OCI-LY3 (cell line): ENCODE data around the gene TTPAL.

ENCODE experiments used
- H2AFZ ChIP-seq: fragments of 200-600, 300-600 bp; shearing (Covaris generic); 2 replicates; pipeline ENCODE4 v1.6.0; 2014; ENCODE audit warnings: antibody characterized with exemption, low read depth, low read length
- H3K27ac ChIP-seq: fragments of 200-600, 300-600 bp; sonication (generic); 2 replicates; pipeline ENCODE4 v1.5.1; 2014; ENCODE audit warnings: mild to moderate bottlenecking, low read length, moderate library complexity, mixed read lengths
- H3K27me3 ChIP-seq: fragments of 200-600, 300-600 bp; sonication (generic); 2 replicates; pipeline ENCODE4 v1.6.1; 2014; ENCODE audit warnings: low read depth, low read length, mixed read lengths
- H3K36me3 ChIP-seq: fragments of 200-600, 300-600 bp; sonication (generic); replicated peaks from 2 replicates; pipeline ENCODE3; 2014; ENCODE audit warnings: low read depth, low read length, mixed read lengths
- H3K4me1 ChIP-seq: fragments of 300-600, 200-600 bp; sonication (generic); 2 replicates; pipeline ENCODE4 v1.6.1; 2014; ENCODE audit warnings: low read length, mixed read lengths
- H3K4me2 ChIP-seq: fragments of 200-600, 300-600 bp; sonication (generic); 2 replicates; pipeline ENCODE4 v1.6.1; 2014; ENCODE audit warnings: low read length, mixed read lengths
- H3K4me3 ChIP-seq: fragments of 300-600, 200-600 bp; sonication (generic); 2 replicates; pipeline ENCODE4 v1.5.1; 2014; ENCODE audit warnings: antibody characterized with exemption, mild to moderate bottlenecking, low read length, moderate library complexity
- H3K79me2 ChIP-seq: fragments of 300-600, 200-600 bp; shearing (Covaris generic); 2 replicates; pipeline ENCODE4 v1.6.1; 2014; ENCODE audit warnings: mild to moderate bottlenecking, low read length, mixed read lengths
- H3K9ac ChIP-seq: fragments of 300-600, 200-600 bp; shearing (Covaris generic); 2 replicates; pipeline ENCODE4 v1.6.0; 2014; ENCODE audit warnings: mild to moderate bottlenecking, low read length, moderate library complexity
- H3K9me3 ChIP-seq: fragments of 200-600, 300-600 bp; shearing (Covaris generic); 2 replicates; pipeline ENCODE4 v1.6.1; 2014; ENCODE audit warnings: low read length, mixed read lengths; ENCODE audit not compliant: insufficient read depth
- H4K20me1 ChIP-seq: fragments of 200-600, 300-600 bp; sonication (generic); 2 replicates; pipeline ENCODE4 v1.6.1; 2016; ENCODE audit warnings: low read length, mixed read lengths; ENCODE audit not compliant: insufficient read depth
- EZH2phosphoT487 ChIP-seq: fragments of 200-600 bp; shearing (Covaris generic); IDR thresholded peaks from 2 replicates; pipeline ENCODE4 v1.6.1; 2018; ENCODE audit warnings: antibody characterized with exemption, mixed run types, low read depth
- TF ChIP-seq, protein P1 (sequence below): fragments of 200-600, 300-600 bp; sonication (generic); IDR thresholded peaks from 2 replicates; pipeline ENCODE4 v1.5.1; 2014; ENCODE audit warnings: antibody characterized with exemption, low read length, low read depth

Gene TTPAL

DNA sequence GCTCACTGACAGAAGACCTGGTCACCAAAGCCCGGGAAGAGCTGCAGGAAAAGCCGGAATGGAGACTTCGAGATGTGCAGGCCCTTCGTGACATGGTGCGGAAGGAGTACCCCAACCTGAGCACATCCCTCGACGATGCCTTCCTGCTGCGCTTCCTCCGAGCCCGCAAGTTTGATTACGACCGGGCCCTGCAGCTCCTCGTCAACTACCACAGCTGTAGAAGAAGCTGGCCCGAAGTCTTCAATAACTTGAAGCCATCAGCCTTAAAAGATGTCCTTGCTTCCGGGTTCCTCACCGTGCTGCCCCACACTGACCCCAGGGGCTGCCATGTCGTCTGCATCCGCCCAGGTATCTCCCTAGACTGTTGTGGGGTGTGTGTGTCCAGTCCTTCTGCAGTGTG is 4.4 kb downstream of the TTPAL start:
- no peak overlapping the region for H3K4me2 ChIP-seq
- no peak overlapping the region for H3K9ac ChIP-seq
- TF ChIP-seq, protein P1, sequence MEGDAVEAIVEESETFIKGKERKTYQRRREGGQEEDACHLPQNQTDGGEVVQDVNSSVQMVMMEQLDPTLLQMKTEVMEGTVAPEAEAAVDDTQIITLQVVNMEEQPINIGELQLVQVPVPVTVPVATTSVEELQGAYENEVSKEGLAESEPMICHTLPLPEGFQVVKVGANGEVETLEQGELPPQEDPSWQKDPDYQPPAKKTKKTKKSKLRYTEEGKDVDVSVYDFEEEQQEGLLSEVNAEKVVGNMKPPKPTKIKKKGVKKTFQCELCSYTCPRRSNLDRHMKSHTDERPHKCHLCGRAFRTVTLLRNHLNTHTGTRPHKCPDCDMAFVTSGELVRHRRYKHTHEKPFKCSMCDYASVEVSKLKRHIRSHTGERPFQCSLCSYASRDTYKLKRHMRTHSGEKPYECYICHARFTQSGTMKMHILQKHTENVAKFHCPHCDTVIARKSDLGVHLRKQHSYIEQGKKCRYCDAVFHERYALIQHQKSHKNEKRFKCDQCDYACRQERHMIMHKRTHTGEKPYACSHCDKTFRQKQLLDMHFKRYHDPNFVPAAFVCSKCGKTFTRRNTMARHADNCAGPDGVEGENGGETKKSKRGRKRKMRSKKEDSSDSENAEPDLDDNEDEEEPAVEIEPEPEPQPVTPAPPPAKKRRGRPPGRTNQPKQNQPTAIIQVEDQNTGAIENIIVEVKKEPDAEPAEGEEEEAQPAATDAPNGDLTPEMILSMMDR: no peak
- no peak for TF ChIP-seq EZH2phosphoT487
- no peak overlapping the region for H3K4me3 ChIP-seq
- no peaks in the 10 kb centered on the region for H3K27me3 ChIP-seq
- peaks cover 9% of the 10 kb centered on the region for H3K4me1 ChIP-seq
- no peaks in the 10 kb centered on the region for H3K9me3 ChIP-seq
- H2AFZ ChIP-seq: no peak overlapping the region
- H3K79me2 ChIP-seq: peaks cover 16% of the 10 kb centered on the region
- no peaks in the 10 kb centered on the region for H4K20me1 ChIP-seq
- no peak overlapping the region for H3K27ac ChIP-seq
- peaks cover 19% of the 10 kb centered on the region for H3K36me3 ChIP-seq

GRCh38 chr20:44481719-44482416 is 6.2 kb downstream of the TTPAL start:
- Histone ChIP-seq H3K9me3 (no peaks in the 10 kb centered on the region), H3K4me2 (no peak overlapping the region), H3K27me3 (no peaks in the 10 kb centered on the region), H3K36me3 (peaks cover 25% of the 10 kb centered on the region), H3K4me1 (peaks cover 1% of the 10 kb centered on the region), H3K27ac (no peak overlapping the region), H3K9ac (no peak overlapping the region), H3K79me2 (peaks cover 5% of the 10 kb centered on the region), H2AFZ (no peak overlapping the region), H3K4me3 (no peak overlapping the region), H4K20me1 (no peaks in the 10 kb centered on the region)
- TF ChIP-seq, protein P1: no peak
- TF ChIP-seq EZH2phosphoT487: no peak

GRCh38 chr20:44483112-44483511 is 7.4 kb downstream of the TTPAL start:
- Histone ChIP-seq H3K9ac (no peak overlapping the region), H3K4me2 (no peak overlapping the region), H3K79me2 (no peaks in the 10 kb centered on the region), H4K20me1 (no peaks in the 10 kb centered on the region), H3K4me3 (no peak overlapping the region), H2AFZ (no peak overlapping the region), H3K9me3 (no peaks in the 10 kb centered on the region), H3K4me1 (no peaks in the 10 kb centered on the region), H3K36me3 (peaks cover 25% of the 10 kb centered on the region), H3K27ac (no peak overlapping the region), H3K27me3 (no peaks in the 10 kb centered on the region)
- TF ChIP-seq, protein P1: no peak
- no peak for TF ChIP-seq EZH2phosphoT487

DNA sequence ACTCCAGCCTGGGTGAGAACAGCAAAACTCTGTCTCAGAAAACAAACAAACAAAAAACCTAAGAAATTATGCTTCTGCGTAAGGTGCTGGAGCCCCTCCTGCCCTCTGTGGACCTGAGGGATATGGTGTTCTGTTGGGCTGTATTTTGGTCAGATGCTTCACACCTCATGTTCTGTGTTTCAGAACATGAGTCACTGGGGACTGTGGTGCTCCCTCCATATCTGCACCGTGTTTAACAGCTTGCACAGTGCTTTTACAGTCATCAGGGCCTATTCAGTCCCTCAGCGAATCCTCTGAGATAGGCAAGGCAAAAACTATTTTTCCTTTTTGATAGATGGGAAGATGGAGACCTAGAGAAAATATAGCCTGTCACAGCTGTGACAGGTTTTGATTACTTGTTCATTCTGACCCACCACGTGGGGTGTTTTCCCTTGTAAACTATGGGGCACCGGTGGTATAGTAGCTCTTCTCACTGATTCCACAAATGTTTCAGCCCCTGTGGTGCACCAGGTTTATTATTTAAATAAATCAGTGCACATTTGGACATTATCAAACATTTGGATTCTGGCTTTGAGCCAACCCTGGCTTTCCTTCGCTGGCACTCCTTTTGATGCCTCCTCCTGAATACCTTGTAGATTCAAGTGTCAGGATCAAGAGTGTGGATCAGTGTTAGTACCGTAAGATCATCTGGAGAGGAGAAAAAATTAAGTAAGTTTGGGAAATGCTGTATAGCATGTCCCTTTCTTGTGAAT is 9.6 kb downstream of the TTPAL start:
- H3K9ac ChIP-seq: no peak overlapping the region
- H3K4me2 ChIP-seq: no peak overlapping the region
- TF ChIP-seq, protein P1: no peak
- no peak for TF ChIP-seq EZH2phosphoT487
- no peaks in the 10 kb centered on the region for H3K27me3 ChIP-seq
- no peaks in the 10 kb centered on the region for H3K79me2 ChIP-seq
- no peaks in the 10 kb centered on the region for H3K9me3 ChIP-seq
- H3K36me3 ChIP-seq: peaks cover 39% of the 10 kb centered on the region
- H3K27ac ChIP-seq: no peak overlapping the region
- no peak overlapping the region for H2AFZ ChIP-seq
- H3K4me1 ChIP-seq: no peaks in the 10 kb centered on the region
- no peaks in the 10 kb centered on the region for H4K20me1 ChIP-seq
- H3K4me3 ChIP-seq: no peak overlapping the region
